Measurements from ENCODE around the gene COX7B2.

The COX7B2 gene

GRCh38 chr4:46909078-46909477 is at the start of gene COX7B2:
Gene COX7B2, minus strand, starts transcription at chr4:46909245. Its CDS starts 174,053 bp downstream, at chr4:46735192.
- no peak for DNase-seq (ENCODE audit: low read depth in 2 of 2)

DNA sequence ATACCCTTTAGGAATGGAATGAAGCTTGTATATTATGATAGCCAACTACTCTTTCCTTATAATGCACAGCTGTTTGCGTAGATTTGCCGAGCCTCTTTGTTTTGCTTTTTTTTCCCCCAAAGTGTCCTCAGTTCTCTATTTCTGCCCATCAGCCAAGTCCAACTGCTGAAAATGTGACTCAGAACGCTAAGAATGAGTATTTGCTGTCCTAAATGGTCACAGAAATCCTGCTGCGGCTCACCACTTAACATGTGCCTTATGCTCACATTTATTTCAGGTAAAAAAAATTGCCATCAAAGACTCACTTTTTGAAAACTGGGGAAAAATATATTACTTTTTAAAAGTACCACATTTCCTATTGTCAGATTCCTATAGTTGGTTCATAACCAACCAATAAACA is 47.4 kb upstream of the COX7B2 start:
- no peak for DNase-seq (ENCODE audit: low read depth in 2 of 2)

- no peak for DNase-seq (ENCODE audit: low read depth in 2 of 2)
Measured at GRCh38 chr4:46955601-46956000, 46.6 kb upstream of the COX7B2 start.

GRCh38 chr4:46954643-46955042 is 45.6 kb upstream of the COX7B2 start:
- no peak for DNase-seq (ENCODE audit: low read depth in 2 of 2)

DNA sequence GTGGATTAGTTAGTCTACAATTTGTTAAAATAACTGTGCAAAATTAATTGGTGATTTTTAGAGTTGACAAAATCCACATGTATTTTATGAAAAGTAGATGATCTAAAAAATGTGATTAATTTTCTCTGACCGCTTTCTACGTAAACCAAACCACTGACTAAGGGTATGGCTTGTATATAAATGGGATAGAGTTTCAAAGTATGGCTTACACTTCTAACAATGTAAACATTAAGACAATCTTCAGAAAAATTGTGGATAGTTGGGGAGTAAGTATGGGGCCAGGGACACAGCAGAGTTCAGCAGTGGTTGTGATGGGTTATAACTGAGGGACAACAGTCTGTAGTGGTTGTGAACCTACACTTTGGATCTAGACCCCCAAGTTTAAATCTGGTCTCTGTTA is 44.5 kb upstream of the COX7B2 start:
- DNase-seq (ENCODE audit: low read depth in 2 of 2), result no peak

- no peak for DNase-seq (ENCODE audit: low read depth in 2 of 2)
Measured at GRCh38 chr4:46952451-46952850, 43.4 kb upstream of the COX7B2 start.

- no peak for DNase-seq (ENCODE audit: low read depth in 2 of 2)
Measured at GRCh38 chr4:46950826-46951225, 41.8 kb upstream of the COX7B2 start.

DNA sequence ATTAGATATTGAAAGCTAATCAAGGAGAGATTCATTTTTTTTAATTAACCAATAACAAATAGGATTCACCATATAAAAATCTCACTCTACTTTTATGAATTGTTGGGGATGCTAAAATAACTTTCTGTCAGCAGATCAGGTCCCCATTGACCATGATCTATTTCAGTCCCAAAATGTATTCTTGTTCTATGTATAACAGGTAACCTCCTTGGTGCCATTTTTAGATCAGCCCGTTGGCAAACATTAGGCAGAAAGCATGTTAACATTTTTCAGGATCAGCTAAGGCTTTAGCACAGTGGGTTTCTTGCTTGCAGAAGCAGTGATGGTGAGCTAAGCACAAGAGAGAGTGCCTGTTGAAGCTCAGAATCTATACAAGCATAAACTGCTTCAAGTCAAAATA is 40.8 kb upstream of the COX7B2 start:
- DNase-seq (ENCODE audit: low read depth in 2 of 2), result no peak

DNA sequence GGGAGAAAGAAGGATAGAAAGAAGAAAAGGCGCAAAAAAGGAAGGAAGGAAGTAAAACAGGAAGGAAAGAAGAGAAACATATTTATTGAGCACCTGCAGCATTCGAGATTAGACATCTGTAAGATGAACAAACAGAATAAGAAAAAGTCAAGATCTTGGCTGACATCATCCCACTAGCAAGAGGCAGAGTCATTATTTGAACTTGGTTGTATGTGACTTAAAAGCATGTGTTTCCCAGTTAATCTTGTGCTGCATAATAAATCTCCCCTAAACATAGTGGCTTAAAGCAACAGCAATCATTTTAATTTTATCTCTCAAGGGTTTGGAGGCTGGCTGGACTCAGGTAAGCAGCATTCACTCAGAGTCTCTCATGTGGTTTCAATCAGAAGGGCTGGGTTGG is 38.5 kb upstream of the COX7B2 start:
- no peak for DNase-seq (ENCODE audit: low read depth in 2 of 2)

GRCh38 chr4:46946919-46947536 is 38.0 kb upstream of the COX7B2 start:
- DNase-seq (ENCODE audit: low read depth in 2 of 2), result no peak

GRCh38 chr4:46945062-46945461 is 36.0 kb upstream of the COX7B2 start:
- DNase-seq (ENCODE audit: low read depth in 2 of 2), result no peak

GRCh38 chr4:46944345-46944744 is 35.3 kb upstream of the COX7B2 start:
- no peak for DNase-seq (ENCODE audit: low read depth in 2 of 2)

DNA sequence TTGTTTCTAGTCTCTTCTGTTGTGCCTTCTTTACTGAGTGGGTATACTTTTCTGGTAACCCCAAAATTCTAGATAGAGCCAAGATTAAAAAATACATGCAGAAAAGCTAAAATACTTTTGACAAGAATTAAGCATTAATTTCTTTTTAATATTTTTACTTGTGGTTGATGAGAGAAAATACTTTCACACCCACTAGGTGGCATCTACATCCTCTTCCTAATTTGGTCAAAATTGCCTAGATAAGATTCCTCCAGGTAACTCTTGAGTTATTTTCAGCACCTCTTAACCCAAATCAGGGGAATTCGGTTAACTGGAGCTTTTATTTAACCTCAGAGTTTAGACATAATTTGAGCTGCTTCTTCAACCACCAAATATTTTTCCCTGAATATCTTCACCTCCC is 28.4 kb upstream of the COX7B2 start:
- DNase-seq (ENCODE audit: low read depth in 2 of 2), result no peak

- DNase-seq (ENCODE audit: low read depth in 2 of 2), result no peak
Measured at GRCh38 chr4:46934726-46935125, 25.7 kb upstream of the COX7B2 start.

DNA sequence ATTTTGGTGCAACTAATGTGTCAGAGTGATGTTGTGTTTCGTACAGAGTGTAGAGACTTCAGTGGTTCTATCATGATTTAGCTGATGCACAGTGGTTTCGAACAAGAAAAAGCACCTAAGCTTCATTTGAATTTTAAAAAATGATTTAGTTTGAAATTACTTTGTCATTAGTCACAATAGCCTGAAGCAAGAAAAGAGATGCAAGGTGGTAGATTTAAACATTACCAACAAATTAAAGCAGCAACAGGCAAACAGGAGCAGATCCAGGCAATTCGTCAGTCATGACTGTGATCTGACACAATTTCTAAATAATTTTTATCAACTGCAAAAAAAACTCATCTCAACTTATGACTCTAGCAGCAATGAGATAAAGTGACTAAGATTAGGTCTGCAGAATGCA is 24.6 kb upstream of the COX7B2 start:
- no peak for DNase-seq (ENCODE audit: low read depth in 2 of 2)

GRCh38 chr4:46931981-46932380 is 22.9 kb upstream of the COX7B2 start:
- DNase-seq (ENCODE audit: low read depth in 2 of 2), result no peak

- DNase-seq (ENCODE audit: low read depth in 2 of 2), result no peak
Measured at GRCh38 chr4:46930891-46931290, 21.8 kb upstream of the COX7B2 start.

- no peak for DNase-seq (ENCODE audit: low read depth in 2 of 2)
Measured at GRCh38 chr4:46927201-46927600, 18.2 kb upstream of the COX7B2 start.

DNA sequence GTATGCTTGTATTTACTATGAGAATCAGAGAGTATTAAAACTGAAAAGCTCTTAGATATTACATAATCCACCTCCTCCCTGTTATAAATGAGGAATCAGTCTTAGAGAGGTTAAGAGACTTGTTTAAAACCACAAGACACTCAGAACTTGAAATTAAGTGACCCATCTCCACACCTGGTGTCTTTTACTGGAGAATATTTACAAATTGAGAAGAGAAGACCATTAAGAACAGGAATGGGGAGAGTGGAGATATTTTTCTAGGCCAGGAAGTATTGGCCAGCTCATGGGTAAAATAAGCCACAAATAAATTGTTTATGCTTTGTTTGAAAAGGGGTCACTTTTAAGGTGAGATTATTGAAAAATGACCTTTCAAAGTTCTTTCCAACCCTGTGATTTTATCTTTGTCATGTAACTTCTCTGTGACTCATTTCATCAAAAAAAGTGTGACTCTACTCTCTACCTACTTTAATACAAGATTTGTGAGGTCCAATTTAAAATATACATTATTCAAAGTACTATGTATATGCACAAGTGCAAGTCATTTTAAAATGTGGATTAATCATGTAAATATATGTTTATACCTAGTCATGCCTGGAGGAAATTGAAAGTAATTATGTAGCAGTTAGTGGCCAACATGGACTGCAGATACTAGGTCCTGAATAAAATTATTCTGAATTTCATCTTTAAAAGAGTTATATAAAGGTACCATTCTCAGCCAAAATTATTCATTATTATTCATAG is 15.9 kb upstream of the COX7B2 start:
- no peak for DNase-seq (ENCODE audit: low read depth in 2 of 2)

DNA sequence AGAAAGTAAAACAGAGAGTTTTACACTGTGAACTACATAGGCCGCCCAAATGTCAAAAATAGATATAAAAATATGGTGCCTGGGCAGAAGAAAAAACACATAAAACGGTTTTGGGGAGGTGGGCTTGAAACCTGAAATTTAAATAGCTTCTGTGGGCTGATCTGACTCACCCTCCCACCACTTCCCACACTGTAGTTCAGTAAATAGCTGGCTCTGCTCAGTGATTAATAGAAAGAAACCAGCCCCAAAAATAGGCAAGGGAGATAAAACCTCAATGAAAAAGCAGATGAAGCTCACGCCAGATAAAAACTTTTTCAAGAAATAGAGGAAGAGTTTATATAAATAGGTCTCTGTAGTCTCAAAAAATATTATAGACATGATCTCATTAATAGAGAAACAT is 13.2 kb upstream of the COX7B2 start:
- DNase-seq (ENCODE audit: low read depth in 2 of 2), result no peak

GRCh38 chr4:46908148-46908547 is 897 bp downstream of the COX7B2 start:
- DNase-seq (ENCODE audit: low read depth in 2 of 2), result no peak

DNA sequence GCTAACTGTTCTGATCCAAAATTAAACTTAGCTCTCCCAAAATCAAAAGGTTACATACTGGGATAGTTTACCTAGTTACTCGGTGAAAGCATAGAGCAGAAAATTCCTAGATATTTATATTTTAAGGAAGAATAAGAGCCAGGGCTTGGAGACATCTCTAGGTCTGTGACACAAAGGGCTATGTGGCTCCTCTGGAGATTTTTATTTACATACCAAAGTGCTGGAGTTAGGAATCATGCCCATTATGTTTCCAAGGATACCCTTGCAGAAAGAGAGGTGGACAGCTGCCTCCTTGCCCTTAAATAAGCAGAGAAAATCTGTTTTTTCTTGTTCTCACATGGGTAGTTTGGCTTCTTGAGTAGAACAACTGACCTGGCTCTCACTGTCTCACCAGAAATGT is 9.0 kb downstream of the COX7B2 start:
- no peak for DNase-seq (ENCODE audit: low read depth in 2 of 2)

GRCh38 chr4:46894826-46895225 is 14.2 kb downstream of the COX7B2 start:
- DNase-seq (ENCODE audit: low read depth in 2 of 2), result no peak

DNA sequence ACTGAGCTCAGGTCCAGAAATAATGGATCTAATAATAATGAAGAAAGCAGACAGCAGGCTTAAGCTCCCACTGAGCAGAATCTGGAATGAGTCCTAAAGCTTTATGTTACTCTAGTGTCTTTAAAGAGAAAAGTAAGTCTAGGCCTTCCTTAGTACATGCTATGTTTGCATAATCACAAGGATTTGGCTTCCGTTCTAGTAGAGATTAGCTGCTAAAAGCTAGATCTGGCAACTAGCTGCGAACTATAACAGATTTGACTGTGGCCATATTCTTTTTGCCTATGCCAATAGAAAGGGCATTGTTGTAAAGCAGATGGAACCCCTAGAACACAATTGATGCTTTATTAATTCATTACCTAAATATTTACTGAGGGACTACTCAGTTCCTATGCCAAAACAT is 19.0 kb downstream of the COX7B2 start:
- no peak for DNase-seq (ENCODE audit: low read depth in 2 of 2)
